Measurements from ENCODE around the gene PSMB7.

Gene PSMB7

DNA sequence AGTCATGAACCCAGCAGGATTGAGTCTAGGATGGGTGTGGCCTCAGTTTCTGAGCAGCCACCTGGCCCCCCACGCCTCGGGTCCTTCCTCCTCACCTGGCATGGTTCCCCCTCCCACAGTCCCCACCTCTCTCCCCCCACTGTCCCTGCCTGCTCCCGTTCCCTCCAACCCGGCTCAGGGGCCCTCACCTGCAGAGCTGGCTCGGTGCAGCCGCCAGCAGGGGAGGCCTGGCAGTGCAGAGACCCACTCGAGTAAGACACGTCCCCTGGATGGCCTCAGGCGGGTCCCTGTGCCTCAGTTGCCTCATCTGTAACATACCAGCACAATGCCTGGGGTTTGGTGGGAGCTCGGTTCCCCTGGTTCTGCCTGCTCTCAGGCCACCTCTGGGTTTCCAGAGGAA lies 91.3 kb downstream of the PSMB7 start:
- no peak overlapping the region for H3K9ac ChIP-seq (ENCODE audit: insufficient read length)
- TF ChIP-seq FOXP2 (optimal IDR thresholded peaks at IDR 0.05; ENCODE audit: control extremely low read depth, extremely low read length, insufficient read depth) (no peak), EZH2 (IDR thresholded peaks at IDR 0.05) (no peak), POLR2AphosphoS5 (IDR thresholded peaks at IDR 0.05; ENCODE audit: borderline replicate concordance, low read depth, low read length) (no peak)
- DNase-seq (ENCODE audit: low read depth, low spot score), result no peak
- no peak overlapping the region for H3K4me3 ChIP-seq
- no peaks in the 10 kb centered on the region for H3K9me3 ChIP-seq (ENCODE audit: low read depth, low read length)
- no peak overlapping the region for H3K27ac ChIP-seq
- no peaks in the 10 kb centered on the region for H3K36me3 ChIP-seq (ENCODE audit: insufficient read depth, low read length)

DNA sequence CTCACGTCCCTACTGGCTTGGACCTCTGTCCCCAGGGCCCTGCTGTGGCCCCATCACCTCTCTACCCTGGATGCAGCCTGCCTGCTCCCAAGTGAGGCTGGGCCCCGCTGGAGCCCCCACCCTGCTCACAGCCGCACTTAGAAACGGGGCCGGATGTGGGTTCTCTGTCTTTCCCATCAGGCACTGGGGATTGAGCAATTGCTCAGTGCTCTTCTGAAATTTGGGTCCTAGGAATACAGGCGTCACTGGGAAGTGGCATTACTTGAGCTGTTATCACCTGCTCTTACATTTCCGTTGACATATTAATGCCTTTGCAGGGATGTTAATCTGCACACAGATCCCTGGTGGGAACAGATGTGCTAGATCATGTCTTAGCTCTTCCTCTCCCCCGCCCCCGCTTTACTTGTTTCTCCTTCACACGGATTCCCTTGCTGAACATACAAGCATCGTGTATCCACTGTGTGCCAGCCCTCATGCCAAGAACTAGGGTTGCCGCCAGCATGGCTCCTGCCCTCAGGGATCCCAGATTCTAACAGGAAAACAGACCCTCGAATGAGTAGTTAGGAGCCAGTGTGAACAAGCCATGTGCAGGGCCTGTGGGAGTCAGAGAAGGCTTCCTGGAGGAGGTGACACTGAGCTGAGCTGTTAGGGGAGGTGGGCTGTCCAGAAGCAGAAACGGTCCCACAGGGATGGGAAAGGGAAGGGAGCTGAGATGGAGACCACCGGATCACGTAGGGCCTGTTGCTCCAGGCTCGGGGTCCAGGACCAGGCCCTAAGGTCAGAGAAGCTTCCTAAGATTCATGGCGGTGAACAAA lies 92.4 kb downstream of the PSMB7 start:
- DNase-seq (ENCODE audit: low read depth, low spot score), result peak; percentile 14
- H3K9ac ChIP-seq (ENCODE audit: insufficient read length), result no peak overlapping the region
- H3K27ac ChIP-seq, result no peak overlapping the region
- no peaks in the 10 kb centered on the region for H3K9me3 ChIP-seq (ENCODE audit: low read depth, low read length)
- no peak overlapping the region for H3K4me3 ChIP-seq
- no peaks in the 10 kb centered on the region for H3K36me3 ChIP-seq (ENCODE audit: insufficient read depth, low read length)
- TF ChIP-seq FOXP2 (optimal IDR thresholded peaks at IDR 0.05; ENCODE audit: control extremely low read depth, extremely low read length, insufficient read depth), result no peak
- TF ChIP-seq EZH2 (IDR thresholded peaks at IDR 0.05), result no peak
- no peak for TF ChIP-seq POLR2AphosphoS5 (IDR thresholded peaks at IDR 0.05; ENCODE audit: borderline replicate concordance, low read depth, low read length)

DNA sequence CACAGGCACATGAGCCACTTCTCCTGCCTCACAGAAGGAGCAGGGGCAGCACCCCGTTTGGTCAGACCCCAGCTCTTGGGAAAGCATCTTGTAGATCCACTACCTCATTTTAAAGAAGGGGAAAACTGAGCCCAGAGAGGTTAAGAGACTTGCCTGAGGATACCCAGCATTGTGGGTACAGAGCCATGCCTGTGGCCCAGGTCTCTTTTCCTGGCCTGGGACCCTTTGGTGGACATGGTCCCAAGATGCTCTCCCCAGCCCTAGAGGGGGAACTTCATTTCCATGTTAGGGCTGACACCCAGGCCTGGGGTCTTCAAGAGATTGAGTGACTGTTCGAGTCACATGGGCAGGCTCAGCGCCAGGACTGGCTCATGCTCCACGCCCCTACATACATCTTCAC lies 93.3 kb downstream of the PSMB7 start:
- Histone ChIP-seq H3K9ac (ENCODE audit: insufficient read length) (no peak overlapping the region), H3K9me3 (ENCODE audit: low read depth, low read length) (no peaks in the 10 kb centered on the region), H3K36me3 (ENCODE audit: insufficient read depth, low read length) (no peaks in the 10 kb centered on the region), H3K4me3 (no peak overlapping the region), H3K27ac (no peak overlapping the region)
- no peak for TF ChIP-seq POLR2AphosphoS5 (IDR thresholded peaks at IDR 0.05; ENCODE audit: borderline replicate concordance, low read depth, low read length)
- no peak for DNase-seq (ENCODE audit: low read depth, low spot score)

DNA sequence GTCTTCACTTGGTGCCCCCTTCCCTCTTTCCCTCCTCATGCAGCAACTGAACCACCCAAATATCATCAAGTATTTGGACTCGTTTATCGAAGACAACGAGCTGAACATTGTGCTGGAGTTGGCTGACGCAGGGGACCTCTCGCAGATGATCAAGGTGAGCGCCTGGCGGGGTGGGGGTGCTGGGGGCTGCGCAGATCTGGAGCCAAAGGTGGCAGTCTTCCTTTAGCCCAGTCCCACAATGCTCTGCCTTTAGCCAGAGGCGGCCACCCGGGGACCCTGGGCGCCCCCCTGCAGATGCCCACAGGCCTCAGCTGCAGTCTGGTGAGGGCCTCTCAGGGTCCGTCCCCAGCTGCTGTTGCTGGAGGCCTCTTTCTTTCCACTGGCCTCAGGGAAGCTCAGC lies 93.8 kb downstream of the PSMB7 start:
- TF ChIP-seq POLR2AphosphoS5 (IDR thresholded peaks at IDR 0.05; ENCODE audit: borderline replicate concordance, low read depth, low read length), result no peak
- no peak for TF ChIP-seq EZH2 (IDR thresholded peaks at IDR 0.05)
- no peak for TF ChIP-seq FOXP2 (optimal IDR thresholded peaks at IDR 0.05; ENCODE audit: control extremely low read depth, extremely low read length, insufficient read depth)
- no peaks in the 10 kb centered on the region for H3K36me3 ChIP-seq (ENCODE audit: insufficient read depth, low read length)
- H3K27ac ChIP-seq, result no peak overlapping the region
- H3K9ac ChIP-seq (ENCODE audit: insufficient read length), result no peak overlapping the region
- H3K4me3 ChIP-seq, result no peak overlapping the region
- DNase-seq (ENCODE audit: low read depth, low spot score), result no peak
- no peaks in the 10 kb centered on the region for H3K9me3 ChIP-seq (ENCODE audit: low read depth, low read length)

DNA sequence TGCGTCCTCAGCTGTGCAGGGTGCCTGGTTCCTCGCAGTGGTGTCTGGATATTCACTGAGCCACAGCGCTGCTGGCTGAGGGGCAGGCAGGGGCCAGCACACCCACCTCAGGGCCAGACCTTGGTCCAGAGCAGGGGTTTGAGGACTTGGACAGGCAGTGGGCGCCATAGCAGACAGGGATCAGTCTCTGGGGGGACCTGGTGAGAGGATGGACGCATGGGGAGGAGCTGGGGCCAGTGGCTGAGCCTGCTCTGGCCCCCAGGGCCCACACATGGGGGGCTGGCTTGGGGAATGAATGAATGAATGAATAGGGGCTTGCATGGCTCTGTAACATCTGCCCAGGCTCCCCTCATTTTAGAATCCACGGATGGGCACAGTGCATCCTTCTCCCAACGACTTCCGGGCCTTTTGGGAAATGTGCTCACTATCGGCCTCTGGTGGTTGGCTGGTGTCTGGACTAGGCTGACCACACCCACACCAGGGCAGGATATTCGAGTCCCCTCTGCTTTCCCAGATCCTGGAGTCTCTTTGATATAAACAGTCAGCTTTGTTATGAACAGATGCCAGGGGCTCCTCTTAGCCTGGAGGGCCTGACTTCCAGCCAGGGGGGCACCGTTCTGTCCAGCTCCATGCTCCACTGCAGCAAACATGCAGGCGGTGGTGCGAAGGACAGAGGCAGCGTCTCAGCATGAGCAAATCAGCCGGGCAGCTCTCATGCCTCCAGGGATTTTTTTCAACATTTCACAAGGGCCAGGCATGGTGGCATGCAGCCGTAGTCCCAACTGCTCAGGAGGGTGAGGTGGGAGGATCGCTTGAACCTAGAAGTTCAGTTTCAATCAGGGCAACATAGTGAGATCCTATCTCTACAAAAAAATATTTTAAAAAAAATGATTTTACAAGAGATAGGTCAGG lies 94.9 kb downstream of the PSMB7 start:
- no peaks in the 10 kb centered on the region; the same call in 1 of the 2 replicates for H3K36me3 ChIP-seq (ENCODE audit: insufficient read depth, low read length)
- H3K4me3 ChIP-seq, result no peak overlapping the region
- TF ChIP-seq FOXP2 (optimal IDR thresholded peaks at IDR 0.05; ENCODE audit: control extremely low read depth, extremely low read length, insufficient read depth) (no peak), EZH2 (IDR thresholded peaks at IDR 0.05) (no peak), POLR2AphosphoS5 (IDR thresholded peaks at IDR 0.05; ENCODE audit: borderline replicate concordance, low read depth, low read length) (no peak)
- H3K27ac ChIP-seq, result no peak overlapping the region
- DNase-seq (ENCODE audit: low read depth, low spot score), result no peak
- H3K9ac ChIP-seq (ENCODE audit: insufficient read length), result no peak overlapping the region
- H3K9me3 ChIP-seq (ENCODE audit: low read depth, low read length), result no peaks in the 10 kb centered on the region

DNA sequence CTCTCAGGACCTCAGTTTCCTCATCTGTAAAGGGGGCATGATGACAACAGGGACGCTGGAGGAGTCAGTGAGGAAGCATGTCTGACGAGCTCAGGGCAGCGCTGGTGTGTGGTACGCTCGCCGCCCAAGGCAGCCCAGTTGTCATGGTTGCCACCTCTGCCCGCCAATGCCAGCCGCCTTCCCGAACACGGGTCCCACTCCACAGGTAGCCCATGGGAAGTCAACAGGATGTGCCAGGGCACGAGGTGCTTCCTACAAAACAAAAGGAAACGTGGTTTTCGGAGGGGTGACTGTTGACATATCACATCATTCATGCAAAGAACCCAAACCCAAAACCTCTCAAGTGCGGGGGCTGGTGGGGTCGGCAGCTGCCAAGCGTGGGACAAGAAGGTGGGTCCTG lies 99.4 kb downstream of the PSMB7 start:
- no peak overlapping the region for H3K4me3 ChIP-seq
- H3K36me3 ChIP-seq (ENCODE audit: insufficient read depth, low read length), result no peaks in the 10 kb centered on the region; the same call in 1 of the 2 replicates
- H3K27ac ChIP-seq, result no peak overlapping the region
- no peaks in the 10 kb centered on the region for H3K9me3 ChIP-seq (ENCODE audit: low read depth, low read length)
- DNase-seq (ENCODE audit: low read depth, low spot score), result no peak
- H3K9ac ChIP-seq (ENCODE audit: insufficient read length), result no peak overlapping the region
- TF ChIP-seq POLR2AphosphoS5 (IDR thresholded peaks at IDR 0.05; ENCODE audit: borderline replicate concordance, low read depth, low read length) (no peak), EZH2 (IDR thresholded peaks at IDR 0.05) (no peak), FOXP2 (optimal IDR thresholded peaks at IDR 0.05; ENCODE audit: control extremely low read depth, extremely low read length, insufficient read depth) (no peak)

DNA sequence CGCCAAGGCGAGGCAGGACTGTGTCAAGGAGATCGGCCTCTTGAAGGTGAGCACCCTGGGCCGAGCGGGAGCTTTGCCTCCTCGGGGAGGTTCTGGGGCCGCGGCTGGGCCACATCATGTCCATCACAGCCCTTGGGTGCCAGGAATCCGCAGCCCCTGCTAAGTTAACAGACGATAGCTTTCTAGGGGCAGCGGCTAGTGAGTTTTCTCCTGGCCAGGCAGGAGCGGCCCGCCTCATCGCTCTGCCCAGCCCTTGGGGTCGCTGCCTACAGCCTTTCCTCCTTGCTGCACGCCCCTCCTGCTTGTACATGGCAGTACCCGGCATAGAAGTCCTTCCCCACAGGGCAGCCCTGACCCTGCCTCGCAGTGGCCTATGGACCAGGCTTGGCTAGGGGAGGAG lies 101.3 kb downstream of the PSMB7 start:
- H3K4me3 ChIP-seq, result no peak overlapping the region
- H3K9me3 ChIP-seq (ENCODE audit: low read depth, low read length), result no peaks in the 10 kb centered on the region
- no peaks in the 10 kb centered on the region; the same call in 1 of the 2 replicates for H3K36me3 ChIP-seq (ENCODE audit: insufficient read depth, low read length)
- H3K9ac ChIP-seq (ENCODE audit: insufficient read length), result no peak overlapping the region
- no peak for DNase-seq (ENCODE audit: low read depth, low spot score)
- TF ChIP-seq EZH2 (IDR thresholded peaks at IDR 0.05) (no peak), FOXP2 (optimal IDR thresholded peaks at IDR 0.05; ENCODE audit: control extremely low read depth, extremely low read length, insufficient read depth) (no peak), POLR2AphosphoS5 (IDR thresholded peaks at IDR 0.05; ENCODE audit: borderline replicate concordance, low read depth, low read length) (no peak)
- H3K27ac ChIP-seq, result no peak overlapping the region

Data from SK-N-MC (cell line).